ENCODE data around the gene TTC32.
"Not testable (repeated sequence)": the region's sequence is repeated elsewhere in the genome, so short reads cannot be mapped to it uniquely, and the experiment has no call there.

Gene TTC32

GRCh38 chr2:19898592-19899329, 3.0 kb downstream of the TTC32 start:
- FAIRE-seq: no peak

- FAIRE-seq: no peak
Measured at GRCh38 chr2:19897623-19898245, 4.0 kb downstream of the TTC32 start.

- no peak for FAIRE-seq
Measured at GRCh38 chr2:19895535-19895934, 6.2 kb downstream of the TTC32 start.

- FAIRE-seq: no peak
Measured at GRCh38 chr2:19894134-19894792, 7.5 kb downstream of the TTC32 start.

- FAIRE-seq: no peak
Measured at GRCh38 chr2:19893520-19894133, 8.2 kb downstream of the TTC32 start.

- FAIRE-seq: not testable (repeated sequence)
Measured at GRCh38 chr2:19891971-19892370, 9.8 kb downstream of the TTC32 start.

- FAIRE-seq: no peak
Measured at GRCh38 chr2:19890104-19890503, 11.7 kb downstream of the TTC32 start.

GRCh38 chr2:19888831-19889230, 13.0 kb downstream of the TTC32 start:
- FAIRE-seq: no peak

- FAIRE-seq: no peak
Measured at GRCh38 chr2:19887510-19887909, 14.3 kb downstream of the TTC32 start.

- no peak for FAIRE-seq
Measured at GRCh38 chr2:19886261-19886660, 15.5 kb downstream of the TTC32 start.

- FAIRE-seq: no peak
Measured at GRCh38 chr2:19885791-19886190, 16.0 kb downstream of the TTC32 start.

- FAIRE-seq: no peak
Measured at GRCh38 chr2:19883971-19884720, 17.6 kb downstream of the TTC32 start.

GRCh38 chr2:19883486-19883885, 18.3 kb downstream of the TTC32 start:
- no peak for FAIRE-seq

- no peak for FAIRE-seq
Measured at GRCh38 chr2:19882286-19882685, 19.5 kb downstream of the TTC32 start.

- no peak for FAIRE-seq
Measured at GRCh38 chr2:19881908-19882265, 19.9 kb downstream of the TTC32 start.

GRCh38 chr2:19881221-19881907, 20.4 kb downstream of the TTC32 start:
- FAIRE-seq: no peak

- FAIRE-seq: not testable (repeated sequence)
Measured at GRCh38 chr2:19880191-19880590, 21.6 kb downstream of the TTC32 start.

GRCh38 chr2:19879120-19879519, 22.7 kb downstream of the TTC32 start:
- no peak for FAIRE-seq

- FAIRE-seq: no peak
Measured at GRCh38 chr2:19878268-19879046, 23.3 kb downstream of the TTC32 start.

GRCh38 chr2:19876751-19877150, 25.0 kb downstream of the TTC32 start:
- FAIRE-seq: no peak

- FAIRE-seq: no peak
Measured at GRCh38 chr2:19875280-19875679, 26.5 kb downstream of the TTC32 start.

GRCh38 chr2:19874726-19875125, 27.1 kb downstream of the TTC32 start:
- no peak for FAIRE-seq

Measured in islet of Langerhans (tissue), 1 donor.